Measurements from ENCODE around the gene TMA7B. TPM values are rescaled to one million over a fixed set of nuclear protein-coding genes. Genes with fewer than 3 reads are reported as not detected.

Gene TMA7B
- polyA plus RNA-seq, 1 experiment: not detected

- Histone ChIP-seq H3K36me3 (ENCODE audit: control insufficient read depth, insufficient read depth, low read length) (no peaks in the 10 kb centered on the region), H3K4me3 (ENCODE audit: low read depth, low read length) (no peak overlapping the region), H3K27me3 (ENCODE audit: control insufficient read depth, insufficient read depth, low read length) (peaks cover 5% of the 10 kb centered on the region)
- DNase-seq (ENCODE audit: low read depth): no peak
- TF ChIP-seq, protein P1, sequence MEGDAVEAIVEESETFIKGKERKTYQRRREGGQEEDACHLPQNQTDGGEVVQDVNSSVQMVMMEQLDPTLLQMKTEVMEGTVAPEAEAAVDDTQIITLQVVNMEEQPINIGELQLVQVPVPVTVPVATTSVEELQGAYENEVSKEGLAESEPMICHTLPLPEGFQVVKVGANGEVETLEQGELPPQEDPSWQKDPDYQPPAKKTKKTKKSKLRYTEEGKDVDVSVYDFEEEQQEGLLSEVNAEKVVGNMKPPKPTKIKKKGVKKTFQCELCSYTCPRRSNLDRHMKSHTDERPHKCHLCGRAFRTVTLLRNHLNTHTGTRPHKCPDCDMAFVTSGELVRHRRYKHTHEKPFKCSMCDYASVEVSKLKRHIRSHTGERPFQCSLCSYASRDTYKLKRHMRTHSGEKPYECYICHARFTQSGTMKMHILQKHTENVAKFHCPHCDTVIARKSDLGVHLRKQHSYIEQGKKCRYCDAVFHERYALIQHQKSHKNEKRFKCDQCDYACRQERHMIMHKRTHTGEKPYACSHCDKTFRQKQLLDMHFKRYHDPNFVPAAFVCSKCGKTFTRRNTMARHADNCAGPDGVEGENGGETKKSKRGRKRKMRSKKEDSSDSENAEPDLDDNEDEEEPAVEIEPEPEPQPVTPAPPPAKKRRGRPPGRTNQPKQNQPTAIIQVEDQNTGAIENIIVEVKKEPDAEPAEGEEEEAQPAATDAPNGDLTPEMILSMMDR (IDR thresholded peaks at IDR 0.05; ENCODE audit: insufficient read depth, low read depth, low read length): no peak
- ChIA-PET POLR2A (no interaction called here), CTCF (interaction anchor here (0.9 to 1.5 kb wide), 2 partner anchors 33 to 40 kb away, joined by 3 to 4 read pairs; no protein-coding TSS in a partner anchor)
Observed at GRCh38 chr22:39984006-39984405, 23.8 kb downstream of the TMA7B start.

DNA sequence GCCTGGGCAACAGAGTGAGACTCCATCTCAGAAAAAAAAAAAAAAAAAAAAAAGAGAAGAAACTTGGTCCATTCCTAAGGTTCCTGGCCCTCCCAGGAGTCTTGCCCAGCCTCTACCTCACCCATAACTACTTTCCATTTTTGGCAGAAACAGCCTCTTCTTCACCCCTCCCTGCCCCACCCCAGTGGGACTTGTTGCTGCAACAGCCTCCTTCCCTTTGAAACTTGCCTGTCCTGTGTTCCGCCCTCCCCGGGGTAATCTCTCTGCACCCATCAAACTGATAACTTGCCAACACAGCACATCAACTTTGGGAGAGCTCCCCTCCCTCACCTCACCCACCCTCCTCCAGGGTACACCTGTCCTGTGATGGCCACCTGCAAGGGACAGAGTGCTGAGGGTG is 24.5 kb downstream of the TMA7B start:
- CTCF ChIA-PET: interaction anchor here (0.9 to 1.5 kb wide), 2 partner anchors 34 to 40 kb away, joined by 3 to 4 read pairs; no protein-coding TSS in a partner anchor
- POLR2A ChIA-PET: no interaction called here
- DNase-seq (ENCODE audit: low read depth): no peak
- H3K4me3 ChIP-seq (ENCODE audit: low read depth, low read length): no peak overlapping the region
- peaks cover 5% of the 10 kb centered on the region for H3K27me3 ChIP-seq (ENCODE audit: control insufficient read depth, insufficient read depth, low read length)
- TF ChIP-seq, protein P1 (IDR thresholded peaks at IDR 0.05; ENCODE audit: insufficient read depth, low read depth, low read length): no peak
- H3K36me3 ChIP-seq (ENCODE audit: control insufficient read depth, insufficient read depth, low read length): no peaks in the 10 kb centered on the region

DNA sequence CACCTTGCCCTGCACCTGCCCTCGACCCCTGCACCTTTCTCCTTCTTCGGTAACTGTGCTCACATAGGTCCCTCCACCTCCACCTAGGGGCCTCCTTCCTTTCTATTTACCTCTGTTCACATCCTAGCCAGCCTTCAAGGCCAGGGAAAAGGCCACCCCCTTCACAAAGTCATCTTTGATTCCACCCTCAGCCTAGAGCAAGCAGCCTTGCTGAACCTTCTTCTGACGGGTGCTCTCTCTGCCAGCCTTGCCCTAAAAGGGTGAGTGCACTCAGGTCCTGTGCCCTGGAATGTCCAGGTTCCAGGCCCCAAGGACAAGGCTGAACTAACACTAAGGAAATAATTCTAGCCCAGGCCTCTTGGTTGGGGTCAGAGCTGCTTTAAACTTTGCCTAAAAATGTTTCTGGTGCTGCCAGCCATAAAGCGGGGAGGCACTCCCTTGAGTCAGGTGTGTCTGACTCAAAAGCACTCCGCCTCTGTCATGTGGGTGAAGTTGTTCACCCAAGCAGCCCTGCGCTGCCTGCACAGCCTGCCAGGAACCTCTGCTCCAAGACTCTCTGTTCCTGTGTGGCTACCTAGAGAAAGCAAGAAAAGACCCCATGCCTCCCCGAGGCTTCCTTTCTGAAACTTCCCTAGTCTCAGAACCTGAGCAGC is 25.3 kb downstream of the TMA7B start:
- POLR2A ChIA-PET: no interaction called here
- no peaks in the 10 kb centered on the region for H3K36me3 ChIP-seq (ENCODE audit: control insufficient read depth, insufficient read depth, low read length)
- TF ChIP-seq, protein P1 (IDR thresholded peaks at IDR 0.05; ENCODE audit: insufficient read depth, low read depth, low read length): no peak
- peaks cover 6% of the 10 kb centered on the region for H3K27me3 ChIP-seq (ENCODE audit: control insufficient read depth, insufficient read depth, low read length)
- H3K4me3 ChIP-seq (ENCODE audit: low read depth, low read length): no peak overlapping the region
- no peak for DNase-seq (ENCODE audit: low read depth)
- CTCF ChIA-PET: interaction anchor here (0.8 kb wide), 1 partner anchor 442 kb away, joined by 3 read pairs; no protein-coding TSS in a partner anchor

DNA sequence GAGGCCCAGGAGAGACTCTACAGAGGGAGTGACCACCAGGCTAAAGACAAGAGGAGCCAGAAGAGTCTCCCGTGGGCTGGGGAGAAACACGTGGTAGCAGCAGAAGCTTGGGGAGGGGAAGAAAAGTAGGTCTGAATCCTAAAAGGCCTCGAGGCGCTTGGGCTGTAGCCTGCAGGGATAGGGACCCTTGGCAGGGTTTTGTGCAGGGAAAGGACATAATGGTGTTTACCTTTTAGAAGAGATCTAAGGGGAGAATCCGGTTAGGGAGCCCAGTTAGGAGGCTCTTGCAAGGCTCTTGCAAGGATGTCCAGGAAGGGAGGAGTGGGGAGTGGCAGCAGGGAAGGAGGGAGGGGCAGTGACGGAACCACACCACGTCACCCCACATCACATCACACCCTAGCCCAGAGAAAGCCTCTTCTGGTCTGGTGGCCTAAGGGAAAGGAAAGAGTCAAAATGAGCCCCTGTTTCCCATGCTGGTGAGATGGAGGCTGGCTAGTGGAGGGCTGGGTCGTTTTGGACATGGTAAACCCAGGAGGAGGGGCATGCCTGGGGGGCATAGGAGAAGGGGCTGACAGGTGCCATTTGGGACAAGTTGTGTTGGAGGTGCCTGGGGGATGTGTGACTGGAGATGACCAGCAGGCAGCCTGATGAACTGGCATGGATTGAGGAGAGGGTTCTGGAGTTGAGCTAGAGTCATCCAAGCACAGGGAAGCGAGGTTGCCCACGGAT is 28.4 kb downstream of the TMA7B start:
- no peak for DNase-seq (ENCODE audit: low read depth)
- CTCF ChIA-PET: no interaction called here
- no peak overlapping the region for H3K4me3 ChIP-seq (ENCODE audit: low read depth, low read length)
- no peaks in the 10 kb centered on the region for H3K36me3 ChIP-seq (ENCODE audit: control insufficient read depth, insufficient read depth, low read length)
- peaks cover 9% of the 10 kb centered on the region for H3K27me3 ChIP-seq (ENCODE audit: control insufficient read depth, insufficient read depth, low read length)
- TF ChIP-seq, protein P1 (IDR thresholded peaks at IDR 0.05; ENCODE audit: insufficient read depth, low read depth, low read length): no peak
- POLR2A ChIA-PET: no interaction called here

DNA sequence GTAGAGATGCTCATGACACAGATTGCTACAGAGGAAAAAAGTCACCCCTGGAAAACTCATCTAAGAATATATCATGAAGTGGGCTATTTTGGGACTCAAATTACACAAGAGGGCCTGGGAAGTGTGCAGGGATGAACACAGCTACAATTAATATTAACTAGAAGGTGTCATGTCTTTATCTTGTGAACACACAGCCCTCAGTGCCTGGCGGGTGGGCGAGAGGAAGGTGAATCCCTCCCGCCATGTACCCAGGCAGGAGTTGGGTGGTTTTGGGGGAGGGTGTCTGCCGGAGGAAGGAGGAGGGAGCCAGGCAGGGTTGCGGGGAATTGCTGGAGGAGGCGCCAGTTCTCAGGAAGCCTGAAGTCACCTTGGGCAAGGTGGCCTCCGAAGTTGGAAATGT is 29.4 kb downstream of the TMA7B start:
- Histone ChIP-seq H3K27me3 (ENCODE audit: control insufficient read depth, insufficient read depth, low read length) (peaks cover 9% of the 10 kb centered on the region), H3K4me3 (ENCODE audit: low read depth, low read length) (no peak overlapping the region), H3K36me3 (ENCODE audit: control insufficient read depth, insufficient read depth, low read length) (no peaks in the 10 kb centered on the region)
- DNase-seq (ENCODE audit: low read depth): no peak
- POLR2A ChIA-PET: no interaction called here
- TF ChIP-seq, protein P1 (IDR thresholded peaks at IDR 0.05; ENCODE audit: insufficient read depth, low read depth, low read length): no peak
- CTCF ChIA-PET: no interaction called here
